Esophagus squamous epithelium (tissue), 4 donors: ENCODE results near the gene ABR.

Experiments
- CTCF ChIP-seq, 6 experiments: fragments of 450-650 bp in 4 of 6; fragments of 200-600 bp in 2 of 6; sonication (generic) in 2 of 6; IDR thresholded peaks; one replicate each; pipeline ENCODE4 v1.5.1; 2016 to 2019; ENCODE audit warnings: antibody characterized with exemption in 6 of 6, mild to moderate bottlenecking in 4 of 6, moderate library complexity in 4 of 6
- POLR2A ChIP-seq, 4 donors: fragments of 450-650 bp; IDR thresholded peaks; one replicate each; pipeline ENCODE4 v1.6.1; 2017; ENCODE audit warnings: antibody characterized with exemption in 4 of 4, mild to moderate bottlenecking in 4 of 4, moderate library complexity in 3 of 4

GRCh38 chr17:1047879-1048470, 131.8 kb downstream of the ABR start:
- TF ChIP-seq CTCF (IDR thresholded peaks at IDR 0.05) (no peak), POLR2A (IDR thresholded peaks at IDR 0.05) (no peak)
